CD4-positive, CD25-positive, alpha-beta regulatory T cell (primary cell): Measurements from ENCODE around the gene ITPR2. TPM values are rescaled to one million over a fixed set of nuclear protein-coding genes. Genes with fewer than 3 reads are reported as not detected.

ENCODE experiments used
- ATAC-seq, 2 donors: fragments of 150-1000 bp; cut with Tn5 transposase; one replicate each; pipeline ENCODE4 v1.10.0; 2021; ENCODE audit warnings: low read depth in 2 of 2, moderate number of reproducible peaks in 2 of 2, moderate library complexity in 1 of 2
- DNase-seq, 3 donors: peaks; one replicate each; pipeline versions ENCODE4 v3.0.0 to v3.0.0-alpha.2; 2012 to 2022; ENCODE audit warnings: mixed read lengths in 1 of 3
- H3K27ac ChIP-seq: one replicate; pipeline ENCODE4 v1.7.0; 2013; ENCODE audit warnings: mild to moderate bottlenecking, low read length; ENCODE audit not compliant: insufficient read depth, poor library complexity, severe bottlenecking
- H3K27me3 ChIP-seq: one replicate; pipeline ENCODE4 v1.7.0; 2013; ENCODE audit warnings: low read length; ENCODE audit not compliant: control insufficient read depth, insufficient read depth
- H3K36me3 ChIP-seq: one replicate; pipeline ENCODE4 v1.7.0; 2013; ENCODE audit warnings: mild to moderate bottlenecking, low read length, moderate library complexity; ENCODE audit not compliant: control insufficient read depth, insufficient read depth
- H3K4me1 ChIP-seq: 2 replicates; pipeline ENCODE4 v1.7.0; 2013; ENCODE audit warnings: mild to moderate bottlenecking, low read length; ENCODE audit not compliant: insufficient read depth, control insufficient read depth, poor library complexity, severe bottlenecking
- H3K4me3 ChIP-seq: one replicate; pipeline ENCODE4 v1.7.0; 2013; ENCODE audit warnings: low read depth, mild to moderate bottlenecking, low read length, moderate library complexity
- H3K9me3 ChIP-seq, 2 experiments: 1 replicate in 1 of 2; 2 replicates in 1 of 2; pipeline ENCODE4 v1.7.0; 2013; ENCODE audit warnings: low read length in 2 of 2, mild to moderate bottlenecking in 1 of 2, moderate library complexity in 1 of 2; ENCODE audit not compliant: control insufficient read depth in 2 of 2
- H3K27ac Mint-ChIP-seq, 3 donors: one replicate each; pipeline ENCODE4 v1.8.0; 2020 to 2022; ENCODE audit warnings: mild to moderate bottlenecking in 3 of 3, mixed read lengths in 3 of 3, moderate library complexity in 2 of 3
- H3K27me3 Mint-ChIP-seq: one replicate; pipeline ENCODE4 v1.8.0; 2022; ENCODE audit warnings: mild to moderate bottlenecking, mixed read lengths
- H3K36me3 Mint-ChIP-seq: one replicate; pipeline ENCODE4 v1.8.0; 2020; ENCODE audit warnings: mixed read lengths
- H3K4me1 Mint-ChIP-seq, 4 donors: one replicate each; pipeline ENCODE4 v1.8.0; 2020 to 2022; ENCODE audit warnings: mixed read lengths in 4 of 4, mild to moderate bottlenecking in 1 of 4
- H3K4me3 Mint-ChIP-seq, 4 donors: one replicate each; pipeline ENCODE4 v1.8.0; 2020 to 2022; ENCODE audit warnings: mild to moderate bottlenecking in 4 of 4, mixed read lengths in 4 of 4, moderate library complexity in 3 of 4
- H3K9me3 Mint-ChIP-seq, 7 donors: one replicate each; pipeline ENCODE4 v1.8.0; 2020 to 2022; ENCODE audit warnings: mixed read lengths in 7 of 7, mild to moderate bottlenecking in 3 of 7, moderate library complexity in 2 of 7
- polyA plus RNA-seq, 4 donors: library from polyadenylated mRNA; unstranded; fragments of 300-500 nt; fragmentation: Illumina TruSeq; gene quantifications; one replicate each; pipeline ENCODE4 v1.2.3, GENCODE V29; 2021
- total RNA-seq: library from RNA; stranded (reverse); gene quantifications from one replicate; pipeline ENCODE4 v1.2.3, GENCODE V29; 2022

ITPR2 gene
- total and polyA plus RNA-seq, 5 donors from 2014 or later, result 9.9 to 54.1 (median 11.7) TPM

DNA sequence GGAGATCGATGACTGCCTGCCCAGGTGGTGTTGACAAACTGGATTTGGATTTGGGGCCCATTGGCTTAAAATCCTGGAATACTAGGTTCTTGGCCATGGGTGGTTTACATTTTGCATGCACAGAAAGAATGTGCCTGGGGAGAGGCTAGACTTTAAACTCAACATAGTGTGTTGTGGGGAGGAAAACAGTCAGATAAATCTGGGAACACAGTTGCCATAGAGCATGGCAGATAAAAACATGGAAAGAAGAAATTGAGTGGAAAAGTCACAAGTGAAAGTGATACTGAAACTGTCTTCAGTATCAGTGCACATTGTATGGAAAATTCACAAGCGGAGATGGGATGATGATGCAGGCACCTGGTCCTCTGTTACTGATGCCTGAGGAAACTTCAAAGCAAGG lies 542.4 kb downstream of the ITPR2 start:
- H3K27ac ChIP-seq, result no peak overlapping the region
- no peaks in the 10 kb centered on the region for H3K27me3 ChIP-seq
- H3K27me3 Mint-ChIP-seq, result no peaks in the 10 kb centered on the region
- H3K27ac Mint-ChIP-seq, result no peak overlapping the region
- H3K4me1 Mint-ChIP-seq, result no peaks in the 10 kb centered on the region
- DNase-seq (no peak), ATAC-seq (no peak)
- peaks cover 0 to 2% (median 0%) of the 10 kb centered on the region in 7 donors for H3K9me3 Mint-ChIP-seq
- H3K9me3 ChIP-seq, result no peaks in the 10 kb centered on the region
- H3K4me3 ChIP-seq, result no peak overlapping the region
- no peaks in the 10 kb centered on the region for H3K4me1 ChIP-seq
- no peaks in the 10 kb centered on the region for H3K36me3 ChIP-seq
- H3K36me3 Mint-ChIP-seq, result no peaks in the 10 kb centered on the region
- no peak overlapping the region for H3K4me3 Mint-ChIP-seq

DNA sequence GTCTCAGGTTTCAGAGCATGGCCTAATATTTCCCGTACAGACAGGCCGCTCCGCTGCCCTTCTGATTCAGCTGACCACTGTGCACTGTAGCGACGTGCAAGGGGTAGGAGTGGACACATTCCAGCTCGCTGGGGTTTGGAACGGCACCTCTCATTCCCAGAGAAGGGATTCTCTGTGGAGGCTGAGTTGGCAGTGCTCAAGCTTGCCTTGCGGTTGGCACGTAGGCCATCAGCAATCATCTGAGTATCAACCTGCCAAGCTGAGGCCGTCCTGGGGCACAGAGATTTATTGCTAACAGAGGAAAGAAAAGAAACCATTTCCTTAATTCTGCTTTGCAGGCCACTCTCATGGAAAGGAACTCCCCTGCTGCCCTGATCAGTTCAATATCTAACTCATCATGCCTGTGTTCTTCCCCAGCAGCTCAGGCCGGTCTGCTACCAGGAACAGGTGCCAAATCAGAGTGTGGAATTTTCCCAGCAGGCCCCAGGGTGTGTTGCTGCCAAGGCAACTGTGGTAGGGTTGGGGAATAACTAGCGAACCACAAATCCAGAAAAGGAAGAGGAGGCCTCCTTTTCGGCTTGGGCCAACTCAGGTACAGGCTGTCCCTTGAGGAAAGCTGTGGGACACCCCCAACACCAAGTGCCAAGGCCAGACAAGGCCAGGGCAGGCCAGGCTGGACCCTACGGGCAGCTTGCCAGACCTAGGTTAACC lies 545.2 kb downstream of the ITPR2 start:
- no peaks in the 10 kb centered on the region for H3K4me1 ChIP-seq
- no peaks in the 10 kb centered on the region for H3K36me3 ChIP-seq
- H3K4me3 ChIP-seq, result no peak overlapping the region
- Mint-ChIP-seq H3K4me3 (no peak overlapping the region), H3K9me3 (peaks cover 0 to 2% (median 0%) of the 10 kb centered on the region in 7 donors), H3K27ac (peak overlapping the region in 1 of 3 donors; percentile 85), H3K4me1 (no peaks in the 10 kb centered on the region), H3K36me3 (no peaks in the 10 kb centered on the region), H3K27me3 (no peaks in the 10 kb centered on the region)
- DNase-seq, result no peak
- ATAC-seq, result no peak
- H3K27ac ChIP-seq, result no peak overlapping the region
- no peaks in the 10 kb centered on the region for H3K27me3 ChIP-seq
- H3K9me3 ChIP-seq, result no peaks in the 10 kb centered on the region

Other genes with a start within 250 kb of the ITPR2 start
- gene INTS13, start 104.8 kb upstream of the ITPR2 start, total RNA-seq, result 28.8 TPM
- gene INTS13, start 104.8 kb upstream of the ITPR2 start, polyA plus RNA-seq, result 10 to 100 TPM; 29.6 to 42.5 (median 35.9) TPM
- gene FGFR1OP2, start 105.3 kb upstream of the ITPR2 start, total RNA-seq, result 64.0 TPM
- 100 to 1,000 TPM; 108 to 128 (median 121) TPM for gene FGFR1OP2, start 105.3 kb upstream of the ITPR2 start, polyA plus RNA-seq
- 21.8 TPM for gene TM7SF3, start 181.2 kb upstream of the ITPR2 start, total RNA-seq
- 10 to 100 TPM; 59.2 to 68.2 (median 64.8) TPM for gene TM7SF3, start 181.2 kb upstream of the ITPR2 start, polyA plus RNA-seq
- gene MED21, start 189.4 kb upstream of the ITPR2 start, total RNA-seq, result 88.5 TPM
- 10 to 100 TPM; 17.4 to 26.8 (median 19.1) TPM for gene MED21, start 189.4 kb upstream of the ITPR2 start, polyA plus RNA-seq
- gene C12orf71, start 249.4 kb upstream of the ITPR2 start, total RNA-seq, result not detected
- gene C12orf71, start 249.4 kb upstream of the ITPR2 start, polyA plus RNA-seq, result not detected